Transverse colon (tissue), 4 donors: ENCODE measurements around the gene CHMP4A.

ENCODE experiments used
- CTCF ChIP-seq, 5 experiments: fragments of 200-600 bp in 3 of 5; fragments of 450-650 bp in 2 of 5; sonication (generic) in 3 of 5; IDR thresholded peaks; 1 replicate in 2 of 5; 2 replicates in 3 of 5; pipeline ENCODE4 v1.5.1; 2016 to 2017; ENCODE audit warnings: antibody characterized with exemption in 5 of 5, inconsistent platforms in 3 of 5, mild to moderate bottlenecking in 2 of 5, moderate library complexity in 1 of 5
- EP300 ChIP-seq: sonication (generic); formaldehyde crosslinking; IDR thresholded peaks from one replicate; pipeline ENCODE4 v1.6.1; 2017; ENCODE audit warnings: antibody characterized with exemption, low read depth
- POLR2AphosphoS5 ChIP-seq, 3 donors: sonication (generic); formaldehyde crosslinking; IDR thresholded peaks; one replicate each; pipeline ENCODE4 v1.6.1; 2016; ENCODE audit warnings: antibody characterized with exemption in 3 of 3

DNA sequence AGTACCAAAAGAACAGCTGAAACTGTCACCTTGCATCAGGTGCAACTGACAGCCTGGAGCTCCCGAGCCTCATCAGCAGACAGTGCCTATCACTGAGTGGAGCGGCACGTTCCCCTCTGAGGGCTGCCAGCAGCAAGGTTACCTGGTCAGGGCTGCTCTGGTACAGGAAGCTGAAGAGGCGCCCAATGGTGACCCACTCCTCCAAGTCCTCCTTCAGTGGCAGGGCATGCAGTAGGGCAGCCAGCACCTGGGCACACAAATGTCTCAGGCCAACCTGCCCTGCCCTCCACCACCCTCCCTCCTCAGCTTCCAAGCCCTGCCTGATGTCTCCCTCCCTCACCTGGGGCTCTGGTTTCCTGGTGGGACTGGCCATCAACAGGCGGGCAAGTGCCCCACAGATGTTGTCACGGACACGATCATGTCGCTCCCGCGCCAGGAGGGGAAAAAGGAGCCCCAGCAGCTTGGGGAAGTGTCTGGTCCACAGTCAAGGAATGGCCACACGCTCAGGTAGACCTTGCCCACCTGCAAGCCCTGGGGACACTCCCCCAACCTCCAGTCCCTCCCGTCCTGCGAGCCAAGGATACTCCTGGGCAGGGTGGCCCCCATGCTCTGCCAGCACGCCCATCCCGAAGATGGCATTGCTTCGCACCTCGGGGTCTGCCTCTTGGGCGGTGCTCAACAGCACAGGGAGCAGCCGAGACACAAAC, 31.8 kb downstream of the CHMP4A start:
- TF ChIP-seq CTCF (IDR thresholded peaks at IDR 0.05) = no peak
- TF ChIP-seq POLR2AphosphoS5 (IDR thresholded peaks at IDR 0.05) = peak in 1 of 3 donors; percentile 6
- no peak for TF ChIP-seq EP300
